ENCODE data around the gene KRTAP13-3.

Gene KRTAP13-3

GRCh38 chr21:30415993-30416392, 9.7 kb downstream of the KRTAP13-3 start:
- no peak overlapping the region for H3K4me3 ChIP-seq (ENCODE audit: low read depth, low read length)
- no peak for DNase-seq (ENCODE audit: low read depth, low spot score)
- in situ Hi-C loops (cut with HindIII; ENCODE audit: low sequenced_read_pairs) = no loop called here
- TF ChIP-seq, protein P1, sequence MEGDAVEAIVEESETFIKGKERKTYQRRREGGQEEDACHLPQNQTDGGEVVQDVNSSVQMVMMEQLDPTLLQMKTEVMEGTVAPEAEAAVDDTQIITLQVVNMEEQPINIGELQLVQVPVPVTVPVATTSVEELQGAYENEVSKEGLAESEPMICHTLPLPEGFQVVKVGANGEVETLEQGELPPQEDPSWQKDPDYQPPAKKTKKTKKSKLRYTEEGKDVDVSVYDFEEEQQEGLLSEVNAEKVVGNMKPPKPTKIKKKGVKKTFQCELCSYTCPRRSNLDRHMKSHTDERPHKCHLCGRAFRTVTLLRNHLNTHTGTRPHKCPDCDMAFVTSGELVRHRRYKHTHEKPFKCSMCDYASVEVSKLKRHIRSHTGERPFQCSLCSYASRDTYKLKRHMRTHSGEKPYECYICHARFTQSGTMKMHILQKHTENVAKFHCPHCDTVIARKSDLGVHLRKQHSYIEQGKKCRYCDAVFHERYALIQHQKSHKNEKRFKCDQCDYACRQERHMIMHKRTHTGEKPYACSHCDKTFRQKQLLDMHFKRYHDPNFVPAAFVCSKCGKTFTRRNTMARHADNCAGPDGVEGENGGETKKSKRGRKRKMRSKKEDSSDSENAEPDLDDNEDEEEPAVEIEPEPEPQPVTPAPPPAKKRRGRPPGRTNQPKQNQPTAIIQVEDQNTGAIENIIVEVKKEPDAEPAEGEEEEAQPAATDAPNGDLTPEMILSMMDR (IDR thresholded peaks at IDR 0.05; ENCODE audit: low read depth, low read length) = no peak

DNA sequence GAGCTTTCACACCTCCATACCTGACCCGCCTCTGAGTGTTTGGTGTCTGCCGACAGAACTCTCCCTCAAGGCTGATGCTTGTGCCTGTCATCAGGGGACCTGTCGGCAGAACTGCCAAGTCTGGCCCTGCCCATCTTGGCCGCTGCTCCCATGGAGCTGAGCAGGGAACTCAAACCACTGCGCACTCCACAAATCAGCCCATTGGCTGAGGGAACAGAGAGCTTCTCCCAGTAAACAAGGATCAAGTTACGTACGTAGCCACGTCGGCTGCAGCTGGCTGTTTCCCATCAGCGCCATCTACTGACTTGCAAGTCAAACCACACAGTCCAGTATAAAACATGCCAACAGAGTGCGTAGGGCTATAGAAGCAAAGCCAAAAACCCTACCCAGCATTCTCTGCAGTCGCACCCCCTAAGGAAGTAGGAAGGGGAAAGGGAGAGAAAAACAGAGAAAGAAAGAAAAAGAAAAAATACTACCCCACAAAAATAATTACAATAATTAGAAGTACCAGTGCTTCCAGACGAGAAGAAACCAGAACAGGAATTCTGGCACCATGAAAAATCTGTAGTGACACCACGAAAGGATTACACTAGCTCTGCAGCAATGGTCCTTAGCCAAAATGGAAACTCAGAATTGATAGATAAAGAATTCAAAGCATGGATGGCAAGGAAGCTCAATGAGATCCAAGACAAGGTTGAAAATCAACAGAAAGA, 16.8 kb downstream of the KRTAP13-3 start:
- H3K4me3 ChIP-seq (ENCODE audit: low read depth, low read length) = no peak overlapping the region
- DNase-seq (ENCODE audit: low read depth, low spot score) = peak; percentile 44
- in situ Hi-C loops (cut with HindIII; ENCODE audit: low sequenced_read_pairs) = no loop called here
- TF ChIP-seq, protein P1 (IDR thresholded peaks at IDR 0.05; ENCODE audit: low read depth, low read length) = peak; percentile 30

DNA sequence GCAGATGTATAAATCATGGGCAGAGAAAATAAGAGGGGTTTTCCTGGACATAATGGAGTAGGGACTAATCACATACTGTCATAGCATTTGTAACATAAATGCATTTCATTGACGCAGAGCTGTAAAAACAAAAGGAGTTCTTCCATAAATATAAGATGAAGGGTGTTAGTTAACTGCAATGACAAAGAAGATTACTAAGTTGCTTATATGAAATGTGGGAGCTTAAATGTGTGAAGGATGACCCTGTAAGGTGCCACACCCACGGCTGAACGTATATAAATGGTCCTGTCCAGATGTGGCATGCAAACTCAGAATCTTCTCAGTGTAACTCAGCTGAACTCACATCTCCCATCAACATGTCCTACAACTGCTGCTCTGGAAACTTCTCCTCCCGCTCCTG, 30.0 kb downstream of the KRTAP13-3 start, which contains the start of gene KRTAP13-1:
Gene KRTAP13-1 (plus strand): TSS at position 301 of the 400 bp plus-strand sequence. CDS start 56 bp downstream, at position 357.
- TF ChIP-seq, protein P1 (IDR thresholded peaks at IDR 0.05; ENCODE audit: low read depth, low read length) = no peak
- no peak for DNase-seq (ENCODE audit: low read depth, low spot score)
- no peak within 1 kb of the TSS for H3K4me3 ChIP-seq (ENCODE audit: low read depth, low read length)
- in situ Hi-C loops (cut with HindIII; ENCODE audit: low sequenced_read_pairs) = no loop called here

- TF ChIP-seq, protein P1 (IDR thresholded peaks at IDR 0.05; ENCODE audit: low read depth, low read length) = no peak
- no peak overlapping the region for H3K4me3 ChIP-seq (ENCODE audit: low read depth, low read length)
- in situ Hi-C loops (cut with HindIII; ENCODE audit: low sequenced_read_pairs) = no loop called here
- DNase-seq (ENCODE audit: low read depth, low spot score) = no peak
These were observed 34.2 kb downstream of the KRTAP13-3 start for GRCh38 chr21:30391492-30392025.

GRCh38 chr21:30382201-30382600, 43.5 kb downstream of the KRTAP13-3 start:
- H3K4me3 ChIP-seq (ENCODE audit: low read depth, low read length) = no peak overlapping the region
- TF ChIP-seq, protein P1 (IDR thresholded peaks at IDR 0.05; ENCODE audit: low read depth, low read length) = no peak
- no peak for DNase-seq (ENCODE audit: low read depth, low spot score)
- in situ Hi-C loops (cut with HindIII; ENCODE audit: low sequenced_read_pairs) = no loop called here
